HCT116 (cell line): ENCODE results near the gene COL1A1. TPM values are rescaled to one million over a fixed set of nuclear protein-coding genes. Genes with fewer than 3 reads are reported as not detected.

Experiments
- ATAC-seq: fragments of 200-7000 bp; cut with Tn5 transposase; 2 replicates; pipeline ENCODE4 v1.9.1; 2020; ENCODE audit warnings: mild to moderate bottlenecking, moderate library complexity
- BruUV-seq: library from RNA; stranded (reverse); fragments of 400-500 nt; replicated peaks from 2 replicates; lab custom pipeline; 2021; lab: Mats Ljungman, UMichigan
- CTCF ChIA-PET: fragments of 300-600 bp; sonication (Branson Sonifier 250); formaldehyde crosslinking; loops from one replicate; lab custom pipeline; 2021; ENCODE audit warnings: antibody characterized with exemption; lab: Charles Lee
- POLR2A ChIA-PET: fragments of 300-600, 350-600 bp; sonication (Branson Sonifier 250); formaldehyde crosslinking; loops from one replicate; lab custom pipeline; 2021; ENCODE audit warnings: antibody characterized with exemption; lab: Charles Lee
- RAD21 ChIA-PET, 2 experiments: fragments of 300-600 bp; sonication (Branson Sonifier 250); formaldehyde crosslinking; loops; one replicate each; lab custom pipeline; 2023; ENCODE audit warnings: low total read pairs in 2 of 2; ENCODE audit not compliant: uncharacterized antibody in 2 of 2, unreplicated experiment in 2 of 2, low non-redundant PET in 1 of 2; lab: Charles Lee
- DNase-seq: peaks from one replicate; pipeline ENCODE4 v3.0.0-alpha.2; 2010; ENCODE audit warnings: low read depth, low spot score
- H2AFZ ChIP-seq: fragments of 200-600 bp; shearing (Covaris generic), sonication (generic); 2 replicates; pipeline ENCODE4 v1.6.1; 2017; ENCODE audit warnings: low read depth, mixed run types, mixed read lengths, antibody characterized with exemption, low read length; ENCODE audit not compliant: poor library complexity, severe bottlenecking
- H3K27ac ChIP-seq: 2 replicates; pipeline ENCODE4 v1.5.1; 2012; ENCODE audit warnings: low read depth, low read length
- H3K27me3 ChIP-seq: fragments of 200-600 bp; sonication (generic); 2 replicates; pipeline ENCODE4 v1.6.1; 2016; ENCODE audit warnings: mixed run types, low read length, mixed read lengths; ENCODE audit not compliant: insufficient read depth
- H3K36me3 ChIP-seq, 2 experiments: fragments of 200-500 bp in 1 of 2; fragments of 200-600 bp in 1 of 2; sonication (Bioruptor generic) in 1 of 2; sonication (generic) in 1 of 2; 2 replicates each; pipeline versions ENCODE4 v1.5.1 to v1.6.1; 2014 to 2016; ENCODE audit warnings: low read length in 2 of 2, inconsistent platforms in 1 of 2, mixed read lengths in 1 of 2, mixed run types in 1 of 2; ENCODE audit not compliant: insufficient read depth in 2 of 2, control insufficient read depth in 1 of 2
- H3K4me1 ChIP-seq, 2 experiments: fragments of 200-600 bp in 1 of 2; sonication (generic) in 1 of 2; 2 replicates each; pipeline versions ENCODE4 v1.5.1 to v1.6.1; 2012 to 2017; ENCODE audit warnings: low read length in 2 of 2, inconsistent platforms in 1 of 2, mild to moderate bottlenecking in 1 of 2, mixed read lengths in 1 of 2, mixed run types in 1 of 2, moderate library complexity in 1 of 2; ENCODE audit not compliant: insufficient read depth in 2 of 2, control insufficient read depth in 1 of 2
- H3K4me2 ChIP-seq: fragments of 200-600 bp; sonication (generic); 2 replicates; pipeline ENCODE4 v1.6.1; 2017; ENCODE audit warnings: mixed run types, low read length, mixed read lengths
- H3K4me3 ChIP-seq, 2 experiments: fragments of 200-600 bp in 1 of 2; sonication (generic) in 1 of 2; replicated peaks in 1 of 2; 2 replicates each; pipeline ENCODE4 v1.5.1; 2011 to 2016; ENCODE audit warnings: low read length in 2 of 2, control low read depth in 1 of 2, low read depth in 1 of 2, mild to moderate bottlenecking in 1 of 2, mixed read lengths in 1 of 2, mixed run types in 1 of 2
- H3K79me2 ChIP-seq: fragments of 200-600 bp; sonication (generic); 2 replicates; pipeline ENCODE4 v1.6.1; 2017; ENCODE audit warnings: mild to moderate bottlenecking, mixed run types, low read length, moderate library complexity, mixed read lengths; ENCODE audit not compliant: insufficient read depth
- H3K9ac ChIP-seq: fragments of 200-600 bp; sonication (generic); 2 replicates; pipeline ENCODE4 v1.6.1; 2016; ENCODE audit warnings: low read length, mixed read lengths
- H3K9me2 ChIP-seq: fragments of 200-600 bp; sonication (generic), shearing (Covaris generic); 2 replicates; pipeline ENCODE4 v1.6.1; 2017; ENCODE audit warnings: mixed run types, mild to moderate bottlenecking, moderate library complexity; ENCODE audit not compliant: insufficient read depth
- H3K9me3 ChIP-seq, 2 experiments: fragments of 200-500 bp in 1 of 2; fragments of 200-600 bp in 1 of 2; sonication (Bioruptor generic) in 1 of 2; sonication (generic) in 1 of 2; 2 replicates each; pipeline ENCODE4 v1.6.1; 2014 to 2017; ENCODE audit warnings: low read length in 2 of 2, mixed read lengths in 2 of 2, inconsistent platforms in 1 of 2, low read depth in 1 of 2, mild to moderate bottlenecking in 1 of 2, mixed run types in 1 of 2, moderate library complexity in 1 of 2; ENCODE audit not compliant: control insufficient read depth in 1 of 2, insufficient read depth in 1 of 2
- H4K20me1 ChIP-seq: fragments of 200-600 bp; sonication (generic), shearing (Covaris generic); 2 replicates; pipeline ENCODE4 v1.6.1; 2017; ENCODE audit warnings: mixed run types, mild to moderate bottlenecking, moderate library complexity; ENCODE audit not compliant: insufficient read depth
- CEBPB ChIP-seq: IDR thresholded peaks from 2 replicates; pipeline ENCODE4 v1.6.1; 2012; ENCODE audit warnings: low read depth
- ELF1 ChIP-seq: IDR thresholded peaks from 2 replicates; pipeline ENCODE4 v1.6.1; 2012; ENCODE audit warnings: low read depth, borderline replicate concordance
- EZH2 ChIP-seq: fragments of 200-600 bp; sonication (generic); IDR thresholded peaks from 2 replicates; pipeline ENCODE4 v1.6.1; 2017; ENCODE audit warnings: antibody characterized with exemption, mixed run types
- FOSL1 ChIP-seq: IDR thresholded peaks from 2 replicates; pipeline ENCODE4 v1.6.1; 2012; ENCODE audit warnings: low read depth
- MAX ChIP-seq: IDR thresholded peaks from 2 replicates; pipeline ENCODE4 v1.6.1; 2012
- RAD21 ChIP-seq: IDR thresholded peaks from 2 replicates; pipeline ENCODE4 v1.6.1; 2012; ENCODE audit warnings: low read depth, mild to moderate bottlenecking
- SP1 ChIP-seq: IDR thresholded peaks from 2 replicates; pipeline ENCODE4 v1.6.1; 2012; ENCODE audit warnings: low read depth
- ZFX ChIP-seq: fragments of 450-650 bp; IDR thresholded peaks from 2 replicates; pipeline ENCODE4 v1.6.1; 2017
- intact Hi-C: fragments of 100-400 bp; cut with micrococcal nuclease; formaldehyde crosslinking; loops from 2 replicates; pipeline ENCODE4 v1.10.0; 2022
- total RNA-seq: library from RNA; stranded (reverse); gene quantifications from one replicate; pipeline ENCODE4 v1.2.1, GENCODE V29; 2021; ENCODE audit not compliant: unreplicated experiment
- TF ChIP-seq, protein P1 (sequence below): IDR thresholded peaks from 2 replicates; pipeline ENCODE4 v1.6.1; 2012
- TF ChIP-seq, protein P2 (sequence below): IDR thresholded peaks from 2 replicates; pipeline ENCODE4 v1.6.1; 2012; ENCODE audit warnings: low read depth

The COL1A1 gene
- total RNA-seq, 1 experiment from 2014 or later: 33.6 TPM

GRCh38 chr17:50151041-50151936 lies 50.1 kb downstream of the COL1A1 start (continued):
- TF ChIP-seq, protein P1, sequence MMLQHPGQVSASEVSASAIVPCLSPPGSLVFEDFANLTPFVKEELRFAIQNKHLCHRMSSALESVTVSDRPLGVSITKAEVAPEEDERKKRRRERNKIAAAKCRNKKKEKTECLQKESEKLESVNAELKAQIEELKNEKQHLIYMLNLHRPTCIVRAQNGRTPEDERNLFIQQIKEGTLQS: no peak
- no peak; the same call in 1 of the 2 replicates for TF ChIP-seq FOSL1

DNA sequence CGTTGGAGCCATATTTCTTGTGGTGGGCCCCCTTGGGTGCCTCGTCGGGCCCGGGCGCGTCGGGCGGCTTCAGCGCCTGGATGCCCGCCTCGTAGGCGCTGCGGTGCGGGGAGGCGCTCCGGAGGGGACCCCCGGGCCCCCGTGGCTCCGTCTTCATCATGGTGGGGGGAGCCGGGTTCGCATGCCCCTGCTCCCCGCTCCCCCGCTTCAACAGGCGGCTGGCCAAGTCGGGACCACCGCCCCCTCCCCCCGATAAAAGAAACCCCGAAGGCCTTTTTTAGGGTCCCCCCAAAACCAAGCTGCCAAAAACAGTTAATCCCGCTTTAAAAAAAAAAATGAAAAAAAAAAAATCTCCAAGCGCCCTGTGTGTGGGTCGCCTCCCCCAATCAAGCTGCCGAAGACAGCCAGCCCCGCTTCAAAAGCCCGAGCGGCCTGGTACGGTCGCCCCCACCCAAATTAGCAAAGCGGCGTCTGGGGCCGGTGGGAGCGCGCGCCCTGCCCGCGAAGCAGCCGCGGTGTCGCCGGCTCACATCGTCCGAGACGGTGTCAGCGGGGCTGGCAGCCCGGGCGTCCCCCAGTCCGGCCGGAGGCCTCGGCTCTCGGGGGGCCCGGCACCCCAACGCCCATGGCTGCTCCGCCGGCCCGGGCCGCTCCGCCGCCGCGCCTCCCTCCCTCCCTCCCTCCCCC lies 50.9 kb downstream of the COL1A1 start, which contains the start of gene PPP1R9B:
Gene PPP1R9B, minus strand, starts transcription at position 324 of the 687 bp plus-strand sequence. Its CDS starts 164 bp downstream, at position 160.
- peak within 1 kb of the TSS; percentile 89 for H3K27ac ChIP-seq
- RAD21 ChIA-PET: interaction anchor here (0.7 to 1.6 kb wide), 2 partner anchors 11 to 12 kb away, joined by 4 to 8 read pairs; no protein-coding TSS in a partner anchor
- peak; percentile 1 for ATAC-seq

More for the DNA sequence above, 50.9 kb downstream of the COL1A1 start, which contains the start of gene PPP1R9B:
- H4K20me1 ChIP-seq: no peaks in the 10 kb centered on the region
- no peaks in the 10 kb centered on the region for H3K9me2 ChIP-seq
- H3K36me3 ChIP-seq: peaks cover 10 to 18% of the 10 kb centered on the region in 2 experiments; a peak in 3 of 4 replicates
- peak within 1 kb of the TSS; percentile 76 to 97 for H3K4me3 ChIP-seq
- peak within 1 kb of the TSS; percentile 74 for H3K9ac ChIP-seq
- ChIA-PET CTCF (interaction anchor here (0.6 to 2.6 kb wide), 10 partner anchors 10 to 247 kb away, joined by 3 to 31 read pairs (median 6); partner anchors contain the start of genes LRRC59 and TMEM92), POLR2A (interaction anchor here (2.5 kb wide), 1 partner anchor 11 kb away, joined by 22 read pairs; no protein-coding TSS in a partner anchor)
- H3K4me1 ChIP-seq: peaks cover 41 to 66% of the 10 kb centered on the region in 2 experiments
- H3K79me2 ChIP-seq: peaks cover 52% of the 10 kb centered on the region
- H3K9me3 ChIP-seq: no peaks in the 10 kb centered on the region
- no peak within 1 kb of the TSS for H2AFZ ChIP-seq
- intact Hi-C loops: no loop called here
- peak within 1 kb of the TSS; percentile 92 for H3K4me2 ChIP-seq
- no TSS peak for BruUV-seq
- DNase-seq: no peak
- H3K27me3 ChIP-seq: no peaks in the 10 kb centered on the region
- TF ChIP-seq ZFX (peak; percentile 39; the same call in 1 of the 2 replicates), ELF1 (no peak), EZH2 (no peak), RAD21 (no peak), CEBPB (no peak), SP1 (no peak), MAX (no peak), FOSL1 (no peak)
- TF ChIP-seq, protein P2, sequence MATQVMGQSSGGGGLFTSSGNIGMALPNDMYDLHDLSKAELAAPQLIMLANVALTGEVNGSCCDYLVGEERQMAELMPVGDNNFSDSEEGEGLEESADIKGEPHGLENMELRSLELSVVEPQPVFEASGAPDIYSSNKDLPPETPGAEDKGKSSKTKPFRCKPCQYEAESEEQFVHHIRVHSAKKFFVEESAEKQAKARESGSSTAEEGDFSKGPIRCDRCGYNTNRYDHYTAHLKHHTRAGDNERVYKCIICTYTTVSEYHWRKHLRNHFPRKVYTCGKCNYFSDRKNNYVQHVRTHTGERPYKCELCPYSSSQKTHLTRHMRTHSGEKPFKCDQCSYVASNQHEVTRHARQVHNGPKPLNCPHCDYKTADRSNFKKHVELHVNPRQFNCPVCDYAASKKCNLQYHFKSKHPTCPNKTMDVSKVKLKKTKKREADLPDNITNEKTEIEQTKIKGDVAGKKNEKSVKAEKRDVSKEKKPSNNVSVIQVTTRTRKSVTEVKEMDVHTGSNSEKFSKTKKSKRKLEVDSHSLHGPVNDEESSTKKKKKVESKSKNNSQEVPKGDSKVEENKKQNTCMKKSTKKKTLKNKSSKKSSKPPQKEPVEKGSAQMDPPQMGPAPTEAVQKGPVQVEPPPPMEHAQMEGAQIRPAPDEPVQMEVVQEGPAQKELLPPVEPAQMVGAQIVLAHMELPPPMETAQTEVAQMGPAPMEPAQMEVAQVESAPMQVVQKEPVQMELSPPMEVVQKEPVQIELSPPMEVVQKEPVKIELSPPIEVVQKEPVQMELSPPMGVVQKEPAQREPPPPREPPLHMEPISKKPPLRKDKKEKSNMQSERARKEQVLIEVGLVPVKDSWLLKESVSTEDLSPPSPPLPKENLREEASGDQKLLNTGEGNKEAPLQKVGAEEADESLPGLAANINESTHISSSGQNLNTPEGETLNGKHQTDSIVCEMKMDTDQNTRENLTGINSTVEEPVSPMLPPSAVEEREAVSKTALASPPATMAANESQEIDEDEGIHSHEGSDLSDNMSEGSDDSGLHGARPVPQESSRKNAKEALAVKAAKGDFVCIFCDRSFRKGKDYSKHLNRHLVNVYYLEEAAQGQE: no peak
- TF ChIP-seq, all 23 proteins: peak for 1
